H1 (cell line): ENCODE measurements around the gene SLITRK1. TPM values are rescaled to one million over a fixed set of nuclear protein-coding genes. Genes with fewer than 3 reads are reported as not detected.

Source experiments
- CTCF ChIA-PET: fragments of 300-600 bp; sonication (Branson Sonifier 250); formaldehyde crosslinking; loops from one replicate; lab custom pipeline; 2021; ENCODE audit not compliant: partially characterized antibody; lab: Charles Lee
- POLR2A ChIA-PET: fragments of 300-600 bp; sonication (Branson Sonifier 250); formaldehyde crosslinking; loops from one replicate; lab custom pipeline; 2021; ENCODE audit warnings: inconsistent platforms; ENCODE audit not compliant: partially characterized antibody; lab: Charles Lee
- DNase-seq, 2 experiments: peaks; one replicate each; pipeline versions ENCODE4 v3.0.0 to v3.0.0-alpha.2; 2010 to 2022; ENCODE audit warnings: low spot score in 2 of 2, low read depth in 1 of 2, mixed read lengths in 1 of 2
- FAIRE-seq: peaks from 2 replicates; lab custom pipeline; 2011; peaks lifted over from hg19 to GRCh38; lab: Jason Lieb, UNC
- H2AFZ ChIP-seq: 2 replicates; pipeline ENCODE4 v1.8.1; 2012; ENCODE audit warnings: low read length, inconsistent platforms
- H2AK5ac ChIP-seq: 2 replicates; pipeline ENCODE4 v1.6.1; 2013; ENCODE audit warnings: low read depth, low read length
- H2BK120ac ChIP-seq: replicated peaks from 2 replicates; pipeline ENCODE3; 2013; ENCODE audit warnings: low read depth, low read length, inconsistent platforms
- H2BK12ac ChIP-seq: 2 replicates; pipeline ENCODE4 v1.6.1; 2013; ENCODE audit warnings: low read depth, low read length
- H2BK15ac ChIP-seq: 2 replicates; pipeline ENCODE4 v1.6.1; 2013; ENCODE audit warnings: low read length
- H2BK20ac ChIP-seq: 2 replicates; pipeline ENCODE4 v1.6.1; 2013; ENCODE audit warnings: low read length
- H2BK5ac ChIP-seq: 2 replicates; pipeline ENCODE4 v1.6.1; 2013; ENCODE audit warnings: low read depth, low read length
- H3K14ac ChIP-seq: 2 replicates; pipeline ENCODE4 v1.6.1; 2013; ENCODE audit warnings: inconsistent platforms; ENCODE audit not compliant: insufficient read length
- H3K18ac ChIP-seq: 2 replicates; pipeline ENCODE4 v1.6.1; 2013; ENCODE audit warnings: low read length; ENCODE audit errors: extremely low read depth
- H3K23ac ChIP-seq: 2 replicates; pipeline ENCODE4 v1.6.1; 2013; ENCODE audit warnings: inconsistent platforms; ENCODE audit not compliant: insufficient read length
- H3K23me2 ChIP-seq: 2 replicates; pipeline ENCODE4 v1.6.1; 2013; ENCODE audit warnings: low read depth, low read length
- H3K27ac ChIP-seq: 2 replicates; pipeline ENCODE4 v1.6.1; 2011; ENCODE audit warnings: low read depth, low read length, inconsistent platforms
- H3K27me3 ChIP-seq, 4 experiments: replicated peaks in 1 of 4; 1 replicate in 1 of 4; 2 replicates in 3 of 4; pipeline versions ENCODE4 v1.6.1 to v1.8.1; 2011 to 2013; ENCODE audit warnings: low read length in 3 of 4, mild to moderate bottlenecking in 3 of 4, inconsistent platforms in 2 of 4, mixed read lengths in 2 of 4, moderate library complexity in 1 of 4; ENCODE audit not compliant: control insufficient read depth in 3 of 4, insufficient read depth in 3 of 4; ENCODE audit errors: extremely low read depth in 1 of 4
- H3K36me3 ChIP-seq, 4 experiments: 2 replicates each; pipeline versions ENCODE4 v1.6.1 to v1.8.1; 2011 to 2013; ENCODE audit warnings: mild to moderate bottlenecking in 4 of 4, low read length in 3 of 4, moderate library complexity in 2 of 4, control low read depth in 1 of 4, inconsistent platforms in 1 of 4; ENCODE audit not compliant: insufficient read depth in 4 of 4, control insufficient read depth in 2 of 4
- H3K4ac ChIP-seq: replicated peaks from 2 replicates; pipeline ENCODE3; 2013; ENCODE audit warnings: low read length, low read depth, mixed read lengths, inconsistent platforms; ENCODE audit not compliant: insufficient read length
- H3K4me1 ChIP-seq, 4 experiments: replicated peaks in 1 of 4; 1 replicate in 1 of 4; 2 replicates in 3 of 4; pipeline versions ENCODE4 v1.6.1 to v1.8.1; 2011 to 2013; ENCODE audit warnings: low read length in 3 of 4, inconsistent platforms in 2 of 4, mixed read lengths in 1 of 4; ENCODE audit not compliant: insufficient read depth in 4 of 4, control insufficient read depth in 3 of 4
- H3K4me2 ChIP-seq, 2 experiments: 2 replicates each; pipeline versions ENCODE4 v1.6.1 to v1.8.1; 2011 to 2013; ENCODE audit warnings: low read depth in 2 of 2, low read length in 2 of 2, control low read depth in 1 of 2, inconsistent platforms in 1 of 2, mild to moderate bottlenecking in 1 of 2; ENCODE audit not compliant: insufficient read depth in 1 of 2
- H3K4me3 ChIP-seq, 4 experiments: fragments of 200-600, 300-600 bp in 1 of 4; sonication (generic), shearing (Covaris generic), sonication (Bioruptor Twin) in 1 of 4; 2 replicates each; pipeline versions ENCODE4 v1.5.1 to v1.8.1; 2011 to 2016; ENCODE audit warnings: low read length in 4 of 4, low read depth in 3 of 4, control low read depth in 2 of 4, inconsistent platforms in 2 of 4, mild to moderate bottlenecking in 2 of 4, mixed read lengths in 1 of 4, moderate library complexity in 1 of 4; ENCODE audit not compliant: insufficient read depth in 2 of 4; ENCODE audit errors: extremely low read depth in 1 of 4
- H3K56ac ChIP-seq: replicated peaks from 2 replicates; pipeline ENCODE3; 2013; ENCODE audit warnings: low read depth, mild to moderate bottlenecking, mixed read lengths, low read length, inconsistent platforms; ENCODE audit not compliant: insufficient read length
- H3K79me1 ChIP-seq: 2 replicates; pipeline ENCODE4 v1.6.1; 2013; ENCODE audit warnings: low read depth, low read length, control low read depth
- H3K79me2 ChIP-seq, 2 experiments: 2 replicates each; pipeline versions ENCODE4 v1.6.1 to v1.8.1; 2012 to 2013; ENCODE audit warnings: low read length in 2 of 2, mild to moderate bottlenecking in 2 of 2, inconsistent platforms in 1 of 2; ENCODE audit not compliant: insufficient read depth in 2 of 2, control insufficient read depth in 1 of 2
- H3K9ac ChIP-seq, 4 experiments: replicated peaks in 1 of 4; 1 replicate in 1 of 4; 2 replicates in 3 of 4; pipeline versions ENCODE4 v1.6.1 to v1.8.1; 2011 to 2013; ENCODE audit warnings: low read depth in 3 of 4, low read length in 3 of 4, control low read depth in 2 of 4, mild to moderate bottlenecking in 2 of 4, moderate library complexity in 2 of 4, inconsistent platforms in 1 of 4; ENCODE audit errors: extremely low read depth in 1 of 4
- H3K9me3 ChIP-seq, 2 experiments: 2 replicates each; pipeline versions ENCODE4 v1.6.1 to v1.8.1; 2012 to 2013; ENCODE audit warnings: mild to moderate bottlenecking in 2 of 2, moderate library complexity in 2 of 2, control low read depth in 1 of 2, inconsistent platforms in 1 of 2, low read depth in 1 of 2, low read length in 1 of 2, mixed read lengths in 1 of 2; ENCODE audit not compliant: insufficient read depth in 2 of 2
- H4K20me1 ChIP-seq, 2 experiments: replicated peaks in 1 of 2; 2 replicates each; pipeline versions ENCODE3 to v1.8.1; 2011 to 2013; ENCODE audit warnings: inconsistent platforms in 2 of 2, low read length in 2 of 2, mild to moderate bottlenecking in 1 of 2; ENCODE audit not compliant: insufficient read depth in 2 of 2, control insufficient read depth in 1 of 2
- H4K5ac ChIP-seq: 2 replicates; pipeline ENCODE4 v1.6.1; 2013; ENCODE audit warnings: low read length, low read depth, mixed read lengths, inconsistent platforms; ENCODE audit not compliant: insufficient read length
- H4K8ac ChIP-seq: 2 replicates; pipeline ENCODE4 v1.8.0; 2013; ENCODE audit warnings: mild to moderate bottlenecking, moderate library complexity, low read length, inconsistent platforms; ENCODE audit not compliant: insufficient read depth; ENCODE audit errors: extremely low read depth
- H4K91ac ChIP-seq: replicated peaks from 2 replicates; pipeline ENCODE3; 2013; ENCODE audit warnings: low read length, mixed read lengths, inconsistent platforms; ENCODE audit not compliant: insufficient read length
- CHD1 ChIP-seq: IDR thresholded peaks from 2 replicates; pipeline ENCODE4 v1.6.1; 2012; ENCODE audit warnings: low read depth, low read length, improper control_type of control experiment
- KDM4A ChIP-seq: IDR thresholded peaks from one replicate; pipeline ENCODE4 v1.7.1; 2012; ENCODE audit warnings: low read depth, mild to moderate bottlenecking, moderate library complexity, low read length, inconsistent platforms; ENCODE audit not compliant: severe bottlenecking
- WGBS, 2 experiments: shearing (Covaris generic) in 1 of 2; methylation state at CpG; one replicate each; pipeline versions ENCODE4 v1.1.6 to v1.1.7; 2013 to 2015; ENCODE audit warnings: low lambda C conversion rate in 2 of 2, mixed read lengths in 2 of 2, inconsistent platforms in 1 of 2, low coverage in 1 of 2, missing lambda C conversion rate in 1 of 2; ENCODE audit not compliant: insufficient replicate concordance in 2 of 2, insufficient coverage in 1 of 2, insufficient read length in 1 of 2; ENCODE audit errors: extremely low coverage in 1 of 2, missing lambda C conversion rate in 1 of 2; 5-methylcytosine and 5-hydroxymethylcytosine counted together
- polyA plus RNA-seq, 7 experiments: library from polyadenylated mRNA; depleted of rRNA in 3 of 7; stranded (reverse) in 5 of 7; unstranded in 2 of 7; fragments of >200 nt in 5 of 7; fragments of 200-250 nt in 2 of 7; gene quantifications; 1 replicate in 5 of 7; 2 replicates in 1 of 7; 4 replicates in 1 of 7; pipeline versions ENCODE4 v1.2.1 to v1.2.3, GENCODE V29; 2011 to 2013; ENCODE audit warnings: missing spikeins in 2 of 7, mixed read lengths in 2 of 7
- total RNA-seq: library from RNA; stranded (reverse); fragmentation: NEBNext Ultra II Directional; extraction: Animal tissue kit (Norgen Biotek cat#: 25700); gene quantifications from 2 replicates; pipeline ENCODE4 v1.2.1, GENCODE V29; 2021

The SLITRK1 gene
- total and polyA plus RNA-seq, 2 of the 8 experiments (the other 6 are each of a cell fraction or from before 2014, with no cell fraction given), result 3.4 to 4.2 TPM

DNA sequence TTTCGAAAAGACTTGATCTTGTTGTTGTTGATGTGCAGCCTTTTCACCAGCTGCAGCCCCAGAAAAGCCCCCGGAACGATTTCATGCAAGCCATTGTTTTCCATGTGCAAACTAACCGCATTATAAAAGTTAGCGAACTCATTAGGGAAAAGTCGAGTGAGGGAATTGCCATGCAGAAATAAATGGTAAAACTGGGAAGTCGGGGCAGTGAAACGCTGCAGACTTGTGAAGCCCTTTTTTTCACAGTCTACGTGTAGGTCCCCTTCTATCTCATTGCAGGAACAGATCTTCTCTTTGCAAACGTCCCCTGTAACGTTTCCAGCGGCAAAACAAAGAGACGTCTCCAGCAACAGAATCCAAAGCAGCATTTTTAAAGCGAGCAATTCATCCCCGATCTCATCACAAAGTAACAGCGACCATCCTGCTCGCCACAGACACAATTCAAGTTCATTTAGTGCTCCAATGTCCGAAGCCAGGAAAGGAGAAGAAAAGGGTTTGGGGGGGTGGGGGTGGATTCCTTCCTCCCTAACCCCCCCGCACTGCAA is 1.1 kb downstream of the SLITRK1 start:
- H3K4me3 ChIP-seq, result peak overlapping the region; percentile 61 to 79 (median 70); a peak in 7 of 8 replicates
- no peak for TF ChIP-seq CHD1
- TF ChIP-seq KDM4A, result peak; percentile 14
- TF ChIP-seq, all 59 proteins: peak for 1
- Histone ChIP-seq H2BK5ac (no peak overlapping the region), H3K4ac (no peak overlapping the region), H4K20me1 (no peaks in the 10 kb centered on the region), H3K4me1 (peaks cover 0 to 18% (median 6%) of the 10 kb centered on the region in 4 experiments; a peak in 6 of 7 replicates), H3K79me1 (no peaks in the 10 kb centered on the region), H3K23me2 (peaks cover 29% of the 10 kb centered on the region), H3K9ac (peak overlapping the region in 2 of 4 experiments; percentile 34 to 50; a peak in 1 of 7 replicates), H3K79me2 (no peaks in the 10 kb centered on the region; a peak in 1 of 4 replicates), H3K4me2 (peak overlapping the region; percentile 92 to 96), H2BK20ac (no peak overlapping the region), H4K91ac (no peak overlapping the region), H3K36me3 (no peaks in the 10 kb centered on the region), H3K56ac (no peak overlapping the region), H3K9me3 (no peaks in the 10 kb centered on the region), H4K5ac (no peak overlapping the region), H2AK5ac (no peak overlapping the region), H3K18ac (no peak overlapping the region), H3K27ac (no peak overlapping the region), H3K27me3 (peaks cover 18 to 37% (median 32%) of the 10 kb centered on the region in 4 experiments), H2BK120ac (no peak overlapping the region), H2BK15ac (no peak overlapping the region), H2AFZ (0 out of 2 replicates have a peak overlapping the region, but pooled peaks have one; percentile 22), H4K8ac (no peak overlapping the region), H3K14ac (no peak overlapping the region), H2BK12ac (no peak overlapping the region), H3K23ac (no peak overlapping the region)
- FAIRE-seq (no peak), DNase-seq (no peak)
- CTCF ChIA-PET, result no interaction called here
- POLR2A ChIA-PET, result no interaction called here
- 7% methylated on average over 19 of the region's 19 CpGs; no CpG with 5 or more reads in 1 of the 2 experiments for WGBS, 2 experiments
